HEK293 (cell line): ENCODE data around the gene UBE3A.

Source experiments
- CTCF ChIA-PET: fragments of 350-600 bp; formaldehyde crosslinking; extraction: SDS; loops from one replicate; lab custom pipeline; 2021; ENCODE audit warnings: antibody characterized with exemption; lab: Yijun Ruan, JAX
- POLR2A ChIA-PET: fragments of 300-600 bp; formaldehyde crosslinking; extraction: SDS; loops from one replicate; lab custom pipeline; 2020; ENCODE audit warnings: antibody characterized with exemption, inconsistent platforms; lab: Yijun Ruan, JAX
- H3K27ac ChIP-seq: fragments of 200-500 bp; sonication (Bioruptor generic); 2 replicates; pipeline ENCODE4 v1.5.1; 2014; ENCODE audit warnings: low read depth, low read length, control low read depth, inconsistent platforms; ENCODE audit errors: extremely low read depth
- H3K36me3 ChIP-seq, 2 experiments: fragments of 200-500 bp in 1 of 2; sonication (Bioruptor generic) in 1 of 2; 1 replicate in 1 of 2; 2 replicates in 1 of 2; pipeline ENCODE4 v1.5.1; 2014 to 2017; ENCODE audit warnings: inconsistent platforms in 2 of 2, low read length in 2 of 2; ENCODE audit not compliant: control insufficient read depth in 2 of 2, insufficient read depth in 1 of 2
- H3K4me1 ChIP-seq: fragments of 200-500 bp; sonication (Bioruptor generic); 2 replicates; pipeline ENCODE4 v1.5.1; 2014; ENCODE audit warnings: mild to moderate bottlenecking, low read length, inconsistent platforms; ENCODE audit not compliant: control insufficient read depth, insufficient read depth
- H3K4me3 ChIP-seq: 2 replicates; pipeline ENCODE4 v1.5.1; 2011; ENCODE audit warnings: low read depth, mild to moderate bottlenecking, control low read depth, low read length, moderate library complexity
- H3K9me3 ChIP-seq: fragments of 200-500 bp; sonication (Bioruptor generic); 2 replicates; pipeline ENCODE4 v1.5.1; 2014; ENCODE audit warnings: low read depth, low read length, inconsistent platforms; ENCODE audit not compliant: control insufficient read depth, insufficient read depth
- GLIS1 ChIP-seq: fragments of 450-650 bp; formaldehyde crosslinking; IDR thresholded peaks from 2 replicates; pipeline ENCODE4 v1.5.1; 2016; ENCODE audit warnings: missing biosample characterization, missing genetic modification characterization
- ZIC2 ChIP-seq: fragments of 450-650 bp; formaldehyde crosslinking; IDR thresholded peaks from 2 replicates; pipeline ENCODE4 v1.5.1; 2016; ENCODE audit warnings: missing biosample characterization, missing genetic modification characterization
- ZNF169 ChIP-seq: fragments of 450-650 bp; formaldehyde crosslinking; IDR thresholded peaks from 2 replicates; pipeline ENCODE4 v1.5.1; 2016; ENCODE audit warnings: missing biosample characterization, missing genetic modification characterization
- ZNF19 ChIP-seq: fragments of 450-650 bp; formaldehyde crosslinking; IDR thresholded peaks from 2 replicates; pipeline ENCODE4; 2016; ENCODE audit warnings: missing biosample characterization, missing genetic modification characterization, low read depth
- ZNF211 ChIP-seq: fragments of 450-650 bp; formaldehyde crosslinking; IDR thresholded peaks from 2 replicates; pipeline ENCODE4 v1.5.1; 2016; ENCODE audit warnings: low read depth, missing biosample characterization, missing genetic modification characterization
- ZNF24 ChIP-seq: fragments of 450-650 bp; formaldehyde crosslinking; IDR thresholded peaks from 2 replicates; pipeline ENCODE4 v1.5.1; 2016; ENCODE audit warnings: missing biosample characterization, missing genetic modification characterization
- ZNF335 ChIP-seq: fragments of 450-650 bp; formaldehyde crosslinking; conservative IDR thresholded peaks from 2 replicates; pipeline ENCODE4 v1.5.1; 2016; ENCODE audit warnings: missing biosample characterization, missing genetic modification characterization
- ZNF544 ChIP-seq: fragments of 450-650 bp; formaldehyde crosslinking; IDR thresholded peaks from 2 replicates; pipeline ENCODE4 v1.5.0; 2017; ENCODE audit warnings: missing biosample characterization, missing genetic modification characterization
- ZNF585B ChIP-seq: fragments of 450-650 bp; formaldehyde crosslinking; IDR thresholded peaks from 2 replicates; pipeline ENCODE4 v1.5.1; 2016; ENCODE audit warnings: missing biosample characterization, missing genetic modification characterization
- ZNF626 ChIP-seq: fragments of 450-650 bp; sonication (Bioruptor Pico); formaldehyde crosslinking; IDR thresholded peaks from 2 replicates; pipeline ENCODE4 v1.5.1; 2018; ENCODE audit warnings: missing biosample characterization, missing genetic modification characterization, inconsistent platforms
- ZNF768 ChIP-seq: fragments of 450-650 bp; formaldehyde crosslinking; IDR thresholded peaks from 2 replicates; pipeline ENCODE4 v1.5.1; 2018; ENCODE audit warnings: missing biosample characterization, mild to moderate bottlenecking, missing genetic modification characterization
- ZNF777 ChIP-seq: fragments of 450-650 bp; formaldehyde crosslinking; IDR thresholded peaks from 2 replicates; pipeline ENCODE4 v1.5.1; 2017; ENCODE audit warnings: missing biosample characterization, missing genetic modification characterization, borderline replicate concordance
- ZSCAN16 ChIP-seq: fragments of 450-650 bp; formaldehyde crosslinking; IDR thresholded peaks from 2 replicates; pipeline ENCODE4 v1.5.1; 2016; ENCODE audit warnings: missing biosample characterization, missing genetic modification characterization
- ZSCAN23 ChIP-seq: fragments of 450-650 bp; formaldehyde crosslinking; IDR thresholded peaks from 2 replicates; pipeline ENCODE4 v1.5.1; 2016; ENCODE audit warnings: missing biosample characterization, missing genetic modification characterization
- TF ChIP-seq, protein P1 (sequence below): fragments of 450-650 bp; formaldehyde crosslinking; optimal IDR thresholded peaks from 2 replicates; pipeline ENCODE3; 2016; ENCODE audit warnings: missing biosample characterization, mild to moderate bottlenecking, missing genetic modification characterization
- TF ChIP-seq, protein P2 (sequence below): fragments of 450-650 bp; formaldehyde crosslinking; IDR thresholded peaks from 2 replicates; pipeline ENCODE4 v1.5.1; 2016; ENCODE audit warnings: missing biosample characterization, missing genetic modification characterization
- TF ChIP-seq, protein P3 (sequence below): fragments of 450-650 bp; formaldehyde crosslinking; IDR thresholded peaks from 2 replicates; pipeline ENCODE4 v1.5.1; 2016; ENCODE audit warnings: missing biosample characterization, missing genetic modification characterization
- TF ChIP-seq, protein P4 (sequence below): fragments of 450-650 bp; IDR thresholded peaks from 2 replicates; pipeline ENCODE4 v1.5.1; 2018; ENCODE audit warnings: missing biosample characterization, mild to moderate bottlenecking, missing genetic modification characterization
- TF ChIP-seq, protein P5 (sequence below): fragments of 450-650 bp; formaldehyde crosslinking; IDR thresholded peaks from 2 replicates; pipeline ENCODE4 v1.5.1; 2016; ENCODE audit warnings: missing biosample characterization, missing genetic modification characterization
- TF ChIP-seq, protein P6 (sequence below): fragments of 450-650 bp; formaldehyde crosslinking; IDR thresholded peaks from 2 replicates; pipeline ENCODE4 v1.5.1; 2016; ENCODE audit warnings: missing biosample characterization, missing genetic modification characterization
- TF ChIP-seq, protein P7 (sequence below): fragments of 450-650 bp; formaldehyde crosslinking; IDR thresholded peaks from 2 replicates; pipeline ENCODE4 v1.5.1; 2016; ENCODE audit warnings: missing biosample characterization, missing genetic modification characterization

The UBE3A gene

DNA sequence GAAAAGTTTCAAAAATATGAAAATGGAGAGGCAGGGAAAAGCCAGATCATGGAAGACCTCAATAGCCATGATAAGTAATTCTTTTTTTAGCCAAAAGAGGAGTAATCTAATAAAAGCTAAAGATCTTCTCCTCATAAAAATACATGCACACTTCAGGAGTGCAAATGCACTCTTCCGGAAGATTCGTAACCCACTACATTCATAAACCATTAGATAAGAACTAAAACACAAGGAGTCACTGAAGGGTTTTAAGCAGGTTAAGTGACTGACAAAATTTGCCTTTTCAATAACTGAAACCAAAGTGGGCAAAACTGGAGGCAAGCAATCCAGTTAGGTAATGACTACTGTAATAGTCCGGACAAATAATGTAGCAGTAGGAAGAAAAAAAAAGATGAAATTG, 46.0 kb downstream of the UBE3A start (continued):
- TF ChIP-seq, protein P1, sequence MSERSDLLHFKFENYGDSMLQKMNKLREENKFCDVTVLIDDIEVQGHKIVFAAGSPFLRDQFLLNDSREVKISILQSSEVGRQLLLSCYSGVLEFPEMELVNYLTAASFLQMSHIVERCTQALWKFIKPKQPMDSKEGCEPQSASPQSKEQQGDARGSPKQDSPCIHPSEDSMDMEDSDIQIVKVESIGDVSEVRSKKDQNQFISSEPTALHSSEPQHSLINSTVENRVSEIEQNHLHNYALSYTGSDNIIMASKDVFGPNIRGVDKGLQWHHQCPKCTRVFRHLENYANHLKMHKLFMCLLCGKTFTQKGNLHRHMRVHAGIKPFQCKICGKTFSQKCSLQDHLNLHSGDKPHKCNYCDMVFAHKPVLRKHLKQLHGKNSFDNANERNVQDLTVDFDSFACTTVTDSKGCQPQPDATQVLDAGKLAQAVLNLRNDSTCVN (tag by site-specific recombination), result no peak
- TF ChIP-seq, protein P2, sequence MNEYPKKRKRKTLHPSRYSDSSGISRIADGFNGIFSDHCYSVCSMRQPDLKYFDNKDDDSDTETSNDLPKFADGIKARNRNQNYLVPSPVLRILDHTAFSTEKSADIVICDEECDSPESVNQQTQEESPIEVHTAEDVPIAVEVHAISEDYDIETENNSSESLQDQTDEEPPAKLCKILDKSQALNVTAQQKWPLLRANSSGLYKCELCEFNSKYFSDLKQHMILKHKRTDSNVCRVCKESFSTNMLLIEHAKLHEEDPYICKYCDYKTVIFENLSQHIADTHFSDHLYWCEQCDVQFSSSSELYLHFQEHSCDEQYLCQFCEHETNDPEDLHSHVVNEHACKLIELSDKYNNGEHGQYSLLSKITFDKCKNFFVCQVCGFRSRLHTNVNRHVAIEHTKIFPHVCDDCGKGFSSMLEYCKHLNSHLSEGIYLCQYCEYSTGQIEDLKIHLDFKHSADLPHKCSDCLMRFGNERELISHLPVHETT (tag by site-specific recombination), result no peak
- TF ChIP-seq ZNF777 (tag by site-specific recombination) (no peak), ZNF768 (tag by site-specific recombination) (no peak)

DNA sequence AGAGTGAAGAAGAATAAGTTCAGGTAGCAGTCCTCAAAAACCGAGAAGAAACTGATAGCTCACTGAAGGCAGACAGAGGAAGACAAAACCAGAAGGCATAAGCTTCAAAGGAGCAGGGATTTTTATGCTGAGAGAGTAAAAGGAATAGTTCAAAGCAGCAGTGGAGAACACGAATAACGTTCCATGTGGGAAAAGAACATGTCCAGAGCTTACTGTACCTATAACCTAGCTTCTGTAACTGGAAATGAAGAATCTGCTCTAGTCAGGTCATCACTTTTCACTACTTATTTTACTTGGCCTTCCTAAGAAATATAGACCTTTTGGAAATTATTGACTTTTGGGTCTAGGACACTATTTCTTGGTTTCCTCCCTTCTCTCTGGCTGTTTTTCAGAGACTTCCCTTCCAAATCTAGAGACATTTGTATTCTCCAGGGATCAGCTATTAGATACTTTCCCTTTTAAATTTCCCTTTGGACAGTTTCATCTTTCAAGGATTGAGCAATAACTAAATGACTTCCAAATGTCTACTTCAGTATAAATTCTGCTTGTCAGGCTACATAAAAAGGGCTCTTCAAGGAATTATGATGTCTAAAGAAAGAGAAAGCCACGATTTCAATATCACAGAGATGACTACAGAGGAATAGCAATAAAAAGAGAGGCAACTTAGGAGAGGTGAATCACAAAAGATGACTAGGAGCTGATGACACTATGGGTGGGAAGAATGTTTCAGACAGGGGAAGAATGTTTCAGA, 46.7 kb downstream of the UBE3A start:
- no peaks in the 10 kb centered on the region for H3K9me3 ChIP-seq
- ChIA-PET POLR2A (no interaction called here), CTCF (interaction anchor here (0.6 kb wide), 1 partner anchor 8 kb away, joined by 3 read pairs; no protein-coding TSS in a partner anchor)
- H3K27ac ChIP-seq, result no peak overlapping the region
- peaks cover 0 to 3% of the 10 kb centered on the region in 2 experiments; a peak in 1 of 3 replicates for H3K36me3 ChIP-seq
- no peaks in the 10 kb centered on the region for H3K4me1 ChIP-seq
- no peak overlapping the region for H3K4me3 ChIP-seq
- TF ChIP-seq, protein P3, sequence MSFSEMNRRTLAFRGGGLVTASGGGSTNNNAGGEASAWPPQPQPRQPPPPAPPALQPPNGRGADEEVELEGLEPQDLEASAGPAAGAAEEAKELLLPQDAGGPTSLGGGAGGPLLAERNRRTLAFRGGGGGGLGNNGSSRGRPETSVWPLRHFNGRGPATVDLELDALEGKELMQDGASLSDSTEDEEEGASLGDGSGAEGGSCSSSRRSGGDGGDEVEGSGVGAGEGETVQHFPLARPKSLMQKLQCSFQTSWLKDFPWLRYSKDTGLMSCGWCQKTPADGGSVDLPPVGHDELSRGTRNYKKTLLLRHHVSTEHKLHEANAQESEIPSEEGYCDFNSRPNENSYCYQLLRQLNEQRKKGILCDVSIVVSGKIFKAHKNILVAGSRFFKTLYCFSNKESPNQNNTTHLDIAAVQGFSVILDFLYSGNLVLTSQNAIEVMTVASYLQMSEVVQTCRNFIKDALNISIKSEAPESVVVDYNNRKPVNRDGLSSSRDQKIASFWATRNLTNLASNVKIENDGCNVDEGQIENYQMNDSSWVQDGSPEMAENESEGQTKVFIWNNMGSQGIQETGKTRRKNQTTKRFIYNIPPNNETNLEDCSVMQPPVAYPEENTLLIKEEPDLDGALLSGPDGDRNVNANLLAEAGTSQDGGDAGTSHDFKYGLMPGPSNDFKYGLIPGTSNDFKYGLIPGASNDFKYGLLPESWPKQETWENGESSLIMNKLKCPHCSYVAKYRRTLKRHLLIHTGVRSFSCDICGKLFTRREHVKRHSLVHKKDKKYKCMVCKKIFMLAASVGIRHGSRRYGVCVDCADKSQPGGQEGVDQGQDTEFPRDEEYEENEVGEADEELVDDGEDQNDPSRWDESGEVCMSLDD (tag by site-specific recombination), result no peak
- TF ChIP-seq ZIC2 (tag by site-specific recombination), result no peak
- no peak for TF ChIP-seq ZNF626 (tag by site-specific recombination)
- no peak for TF ChIP-seq ZNF19 (tag by site-specific recombination)
- TF ChIP-seq, protein P4, sequence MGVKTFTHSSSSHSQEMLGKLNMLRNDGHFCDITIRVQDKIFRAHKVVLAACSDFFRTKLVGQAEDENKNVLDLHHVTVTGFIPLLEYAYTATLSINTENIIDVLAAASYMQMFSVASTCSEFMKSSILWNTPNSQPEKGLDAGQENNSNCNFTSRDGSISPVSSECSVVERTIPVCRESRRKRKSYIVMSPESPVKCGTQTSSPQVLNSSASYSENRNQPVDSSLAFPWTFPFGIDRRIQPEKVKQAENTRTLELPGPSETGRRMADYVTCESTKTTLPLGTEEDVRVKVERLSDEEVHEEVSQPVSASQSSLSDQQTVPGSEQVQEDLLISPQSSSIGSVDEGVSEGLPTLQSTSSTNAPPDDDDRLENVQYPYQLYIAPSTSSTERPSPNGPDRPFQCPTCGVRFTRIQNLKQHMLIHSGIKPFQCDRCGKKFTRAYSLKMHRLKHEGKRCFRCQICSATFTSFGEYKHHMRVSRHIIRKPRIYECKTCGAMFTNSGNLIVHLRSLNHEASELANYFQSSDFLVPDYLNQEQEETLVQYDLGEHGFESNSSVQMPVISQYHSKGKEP (tag by site-specific recombination), result no peak
- no peak for TF ChIP-seq ZNF24 (tag by site-specific recombination)
- no peak for TF ChIP-seq GLIS1
- no peak for TF ChIP-seq ZSCAN16

DNA sequence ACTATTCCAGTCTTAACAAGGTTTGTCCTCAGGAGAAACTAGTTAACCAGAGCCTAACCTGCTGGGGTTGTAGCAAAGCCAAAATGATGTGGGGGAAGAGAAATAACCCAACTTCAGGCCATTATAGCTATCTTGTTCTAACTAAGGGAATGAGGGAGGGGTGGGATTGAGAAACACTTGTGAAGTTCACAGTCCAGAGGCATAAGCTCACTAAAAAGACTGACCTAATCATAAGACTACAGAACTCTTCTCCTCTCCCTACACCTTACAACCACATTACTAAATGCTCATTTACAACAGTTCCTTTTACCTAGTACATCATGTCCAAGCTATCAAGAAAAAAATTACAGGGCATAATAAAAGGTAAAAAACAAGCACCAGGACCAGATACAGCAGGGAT, 52.8 kb downstream of the UBE3A start:
- ChIA-PET CTCF (no interaction called here), POLR2A (no interaction called here)
- Histone ChIP-seq H3K4me3 (no peak overlapping the region), H3K4me1 (no peaks in the 10 kb centered on the region), H3K27ac (no peak overlapping the region), H3K9me3 (no peaks in the 10 kb centered on the region), H3K36me3 (peaks cover 0 to 8% of the 10 kb centered on the region in 2 experiments; a peak in 1 of 3 replicates)
- no peak for TF ChIP-seq ZNF544 (tag by site-specific recombination)
- TF ChIP-seq, protein P5, sequence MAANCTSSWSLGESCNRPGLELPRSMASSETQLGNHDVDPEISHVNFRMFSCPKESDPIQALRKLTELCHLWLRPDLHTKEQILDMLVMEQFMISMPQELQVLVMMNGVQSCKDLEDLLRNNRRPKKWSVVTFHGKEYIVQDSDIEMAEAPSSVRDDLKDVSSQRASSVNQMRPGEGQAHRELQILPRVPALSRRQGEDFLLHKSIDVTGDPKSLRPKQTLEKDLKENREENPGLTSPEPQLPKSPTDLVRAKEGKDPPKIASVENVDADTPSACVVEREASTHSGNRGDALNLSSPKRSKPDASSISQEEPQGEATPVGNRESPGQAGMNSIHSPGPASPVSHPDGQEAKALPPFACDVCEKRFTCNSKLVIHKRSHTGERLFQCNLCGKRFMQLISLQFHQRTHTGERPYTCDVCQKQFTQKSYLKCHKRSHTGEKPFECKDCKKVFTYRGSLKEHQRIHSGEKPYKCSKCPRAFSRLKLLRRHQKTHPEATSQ, result no peak
- TF ChIP-seq, protein P6, sequence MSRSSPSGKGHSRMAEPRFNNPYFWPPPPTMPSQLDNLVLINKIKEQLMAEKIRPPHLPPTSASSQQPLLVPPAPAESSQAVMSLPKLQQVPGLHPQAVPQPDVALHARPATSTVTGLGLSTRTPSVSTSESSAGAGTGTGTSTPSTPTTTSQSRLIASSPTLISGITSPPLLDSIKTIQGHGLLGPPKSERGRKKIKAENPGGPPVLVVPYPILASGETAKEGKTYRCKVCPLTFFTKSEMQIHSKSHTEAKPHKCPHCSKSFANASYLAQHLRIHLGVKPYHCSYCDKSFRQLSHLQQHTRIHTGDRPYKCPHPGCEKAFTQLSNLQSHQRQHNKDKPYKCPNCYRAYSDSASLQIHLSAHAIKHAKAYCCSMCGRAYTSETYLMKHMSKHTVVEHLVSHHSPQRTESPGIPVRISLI (tag by site-specific recombination), result no peak
- TF ChIP-seq ZSCAN23 (tag by site-specific recombination), result no peak
- no peak for TF ChIP-seq ZNF335 (tag by site-specific recombination)
- TF ChIP-seq, protein P7, sequence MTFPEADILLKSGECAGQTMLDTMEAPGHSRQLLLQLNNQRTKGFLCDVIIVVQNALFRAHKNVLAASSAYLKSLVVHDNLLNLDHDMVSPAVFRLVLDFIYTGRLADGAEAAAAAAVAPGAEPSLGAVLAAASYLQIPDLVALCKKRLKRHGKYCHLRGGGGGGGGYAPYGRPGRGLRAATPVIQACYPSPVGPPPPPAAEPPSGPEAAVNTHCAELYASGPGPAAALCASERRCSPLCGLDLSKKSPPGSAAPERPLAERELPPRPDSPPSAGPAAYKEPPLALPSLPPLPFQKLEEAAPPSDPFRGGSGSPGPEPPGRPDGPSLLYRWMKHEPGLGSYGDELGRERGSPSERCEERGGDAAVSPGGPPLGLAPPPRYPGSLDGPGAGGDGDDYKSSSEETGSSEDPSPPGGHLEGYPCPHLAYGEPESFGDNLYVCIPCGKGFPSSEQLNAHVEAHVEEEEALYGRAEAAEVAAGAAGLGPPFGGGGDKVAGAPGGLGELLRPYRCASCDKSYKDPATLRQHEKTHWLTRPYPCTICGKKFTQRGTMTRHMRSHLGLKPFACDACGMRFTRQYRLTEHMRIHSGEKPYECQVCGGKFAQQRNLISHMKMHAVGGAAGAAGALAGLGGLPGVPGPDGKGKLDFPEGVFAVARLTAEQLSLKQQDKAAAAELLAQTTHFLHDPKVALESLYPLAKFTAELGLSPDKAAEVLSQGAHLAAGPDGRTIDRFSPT (tag by site-specific recombination), result no peak
- TF ChIP-seq ZNF585B (tag by site-specific recombination), result no peak
- no peak for TF ChIP-seq ZNF169 (tag by site-specific recombination)
- no peak for TF ChIP-seq ZNF211
